GM19099 (cell line): ENCODE measurements around the gene NEDD4L.

ENCODE experiments used
- POLR2A ChIP-seq: IDR thresholded peaks from 3 replicates; pipeline ENCODE4 v1.6.1; 2011; ENCODE audit warnings: low read depth; ENCODE audit not compliant: insufficient read length; ENCODE audit errors: extremely low read depth

The NEDD4L gene

GRCh38 chr18:58362027-58362575 lies 318.1 kb downstream of the NEDD4L start:
- TF ChIP-seq POLR2A, result no peak

DNA sequence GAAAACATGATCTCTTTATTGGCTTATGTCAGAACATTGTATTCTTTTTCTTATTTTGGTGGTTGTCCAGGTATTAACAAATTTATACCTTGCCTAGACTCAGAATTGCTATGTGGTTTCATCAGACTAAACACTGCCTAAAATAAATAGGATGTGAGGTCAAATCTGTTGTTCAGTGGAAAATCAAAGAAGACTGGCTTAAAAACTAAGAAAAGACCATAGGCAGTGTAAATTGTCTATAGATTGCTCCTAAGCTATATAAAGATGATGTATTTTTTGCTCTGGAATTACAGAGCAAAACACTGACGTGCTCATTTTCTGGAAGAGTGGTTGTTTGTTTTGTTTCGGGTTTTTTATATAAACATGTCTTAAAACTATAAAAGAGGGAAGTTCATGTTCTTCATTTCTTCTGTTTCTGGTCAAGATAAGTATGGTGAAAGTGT lies 318.8 kb downstream of the NEDD4L start:
- no peak for TF ChIP-seq POLR2A

DNA sequence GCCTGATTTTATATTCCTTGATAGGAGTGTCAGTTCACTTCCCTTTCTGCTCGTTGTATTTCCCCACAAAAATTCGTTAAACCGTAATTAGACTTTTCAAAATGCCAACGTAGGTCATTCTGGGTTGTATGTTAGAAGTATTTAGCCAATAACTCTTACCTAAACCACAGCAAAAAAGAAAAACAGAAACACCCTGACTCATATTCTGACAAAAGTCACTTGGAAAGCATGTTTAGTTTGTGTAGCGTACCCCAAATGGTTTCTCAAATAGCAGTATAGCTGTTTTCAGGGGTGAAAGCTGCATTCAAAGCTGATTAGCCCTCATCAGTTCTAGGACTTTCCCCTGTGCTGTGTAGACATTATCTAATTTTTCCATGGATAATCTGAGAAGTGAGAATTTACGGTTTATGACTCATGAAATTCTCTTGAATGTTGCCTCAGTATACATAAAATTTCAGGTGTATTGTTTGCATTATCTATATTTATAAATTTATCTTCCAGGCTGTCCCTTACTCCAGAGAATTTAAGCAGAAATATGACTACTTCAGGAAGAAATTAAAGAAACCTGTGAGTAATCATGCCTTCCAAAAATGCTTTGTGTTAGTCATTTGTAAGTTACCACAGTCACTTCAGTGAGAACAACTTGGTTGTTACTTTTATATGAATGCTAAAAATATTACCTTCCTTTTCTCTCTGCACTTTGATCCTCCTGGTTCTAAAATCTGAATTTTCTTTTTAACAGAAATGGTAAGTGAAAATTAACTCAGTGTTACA lies 319.9 kb downstream of the NEDD4L start:
- TF ChIP-seq POLR2A, result no peak

- TF ChIP-seq POLR2A, result no peak
Observed at GRCh38 chr18:58364876-58365528, 321.0 kb downstream of the NEDD4L start.

GRCh38 chr18:58367425-58368140 lies 323.6 kb downstream of the NEDD4L start:
- no peak for TF ChIP-seq POLR2A

DNA sequence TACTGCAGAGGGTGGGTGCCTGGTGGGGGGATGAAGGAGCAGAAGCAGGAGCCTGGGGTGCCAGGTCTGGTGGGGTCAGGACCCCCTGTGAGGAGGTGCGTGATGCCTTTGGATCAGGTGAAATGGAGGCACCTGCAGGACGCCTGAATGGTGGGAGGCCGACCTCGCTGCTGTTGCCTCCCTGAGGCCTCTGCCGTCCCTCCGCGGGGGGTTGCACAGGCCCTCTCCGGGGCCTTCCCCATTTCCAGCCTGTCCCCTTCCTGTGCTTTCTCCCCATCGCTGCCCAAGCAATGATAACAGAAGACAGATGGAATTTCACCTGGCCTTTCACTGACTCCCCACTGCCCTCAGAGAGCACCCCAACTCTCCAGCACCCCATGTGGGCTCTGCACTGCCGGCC lies 325.6 kb downstream of the NEDD4L start:
- TF ChIP-seq POLR2A, result no peak

DNA sequence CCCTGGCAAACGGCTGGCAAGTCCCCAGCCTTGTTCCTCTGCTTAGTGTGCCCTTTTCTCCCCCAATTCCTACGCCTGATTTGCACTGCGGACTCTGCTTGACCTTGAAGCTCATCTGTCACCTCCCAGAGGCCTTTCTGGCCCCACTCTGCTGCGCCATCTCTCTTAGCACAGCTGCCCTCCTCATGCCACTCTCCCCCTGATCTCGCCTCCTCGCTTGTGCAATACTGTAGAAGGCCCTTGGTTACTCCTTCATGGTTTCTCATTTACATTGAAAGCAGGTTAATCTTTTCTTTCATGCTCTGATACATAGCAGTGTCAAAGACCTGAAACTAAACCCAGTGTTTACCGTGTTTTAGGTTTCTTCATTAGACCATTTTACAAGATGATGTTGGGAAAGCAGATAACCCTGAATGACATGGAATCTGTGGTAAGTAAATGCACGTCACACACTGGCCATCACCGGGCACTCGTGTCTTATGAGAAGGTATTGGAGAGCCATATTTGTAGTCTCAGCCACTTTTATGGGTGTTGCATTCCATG lies 326.1 kb downstream of the NEDD4L start:
- no peak for TF ChIP-seq POLR2A

GRCh38 chr18:58370612-58371011 lies 326.6 kb downstream of the NEDD4L start:
- no peak for TF ChIP-seq POLR2A

DNA sequence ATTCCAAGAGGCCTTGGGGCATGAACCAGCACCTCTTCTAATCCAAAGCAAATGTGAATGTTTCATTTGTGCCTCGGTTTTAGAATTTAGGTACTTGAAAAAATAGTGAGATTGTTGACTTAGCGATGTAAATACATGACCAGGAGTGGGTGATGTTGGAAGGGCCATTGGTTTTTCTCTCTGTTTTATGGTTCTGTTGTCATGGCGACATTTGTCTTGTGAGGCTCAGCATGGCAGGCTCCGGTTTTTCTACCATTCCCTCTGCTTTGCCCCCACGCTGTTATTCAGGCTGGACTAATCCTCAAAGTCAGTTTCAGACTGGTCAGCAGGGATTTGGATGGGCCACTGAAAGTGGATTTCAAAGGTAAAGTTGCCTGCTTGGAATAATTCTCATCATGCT lies 329.5 kb downstream of the NEDD4L start:
- no peak for TF ChIP-seq POLR2A

GRCh38 chr18:58375051-58375450 lies 331.0 kb downstream of the NEDD4L start:
- TF ChIP-seq POLR2A, result no peak

GRCh38 chr18:58378411-58379379 lies 334.7 kb downstream of the NEDD4L start:
- no peak for TF ChIP-seq POLR2A

DNA sequence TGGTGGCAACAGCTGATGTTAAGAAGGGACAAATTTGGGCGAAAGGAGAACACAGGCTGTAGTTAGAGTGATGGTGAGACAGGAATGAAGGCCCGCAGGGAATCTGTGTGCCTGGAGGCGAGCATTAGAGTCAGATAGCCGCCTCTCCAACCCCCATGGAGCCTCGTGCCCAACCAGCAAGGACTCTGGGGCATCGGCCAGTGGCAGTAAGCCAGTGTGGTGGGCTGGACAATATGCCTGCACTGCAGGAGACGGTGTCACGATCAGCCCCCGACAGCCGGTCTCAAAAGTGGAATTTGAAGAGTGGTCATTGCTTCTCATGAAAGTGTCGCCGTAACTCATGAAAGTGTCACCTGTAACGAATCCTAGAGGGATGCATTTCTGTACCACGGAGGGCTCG lies 335.4 kb downstream of the NEDD4L start:
- TF ChIP-seq POLR2A, result no peak

DNA sequence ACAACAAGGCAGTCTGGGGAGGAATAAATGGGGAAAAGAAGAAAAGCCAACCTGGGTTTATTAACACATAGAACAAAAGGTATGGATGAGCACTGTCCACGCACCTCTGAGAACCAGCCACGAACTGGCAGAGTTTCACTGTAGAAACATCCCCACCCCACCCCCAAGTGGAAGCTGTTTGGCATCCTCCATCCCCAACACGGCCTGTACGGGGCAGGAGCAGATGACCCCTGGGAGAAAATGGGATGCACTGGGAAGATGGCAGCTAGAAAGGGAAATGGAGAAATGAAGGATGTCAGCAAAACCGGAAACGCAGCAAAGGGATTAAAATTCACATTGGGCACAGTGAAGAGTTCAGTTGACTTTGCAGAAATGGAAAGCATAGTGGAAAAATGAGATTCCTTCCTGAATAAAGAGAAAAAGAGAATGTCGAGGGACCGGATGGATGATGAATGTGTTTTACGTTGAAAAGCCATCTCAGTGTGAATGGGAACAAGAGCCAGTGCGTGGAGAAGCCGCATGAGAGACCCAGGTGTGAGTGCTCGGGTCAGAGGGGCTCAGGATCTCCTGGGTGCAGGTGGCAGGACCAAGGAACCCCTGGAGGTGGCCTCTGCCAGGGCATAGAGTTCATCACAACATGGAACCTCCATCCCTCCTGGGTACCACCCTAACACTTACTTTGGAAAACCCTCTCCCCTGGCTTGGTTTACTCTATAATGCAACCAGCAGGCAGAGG lies 337.8 kb downstream of the NEDD4L start:
- TF ChIP-seq POLR2A, result no peak

GRCh38 chr18:58382446-58382845 lies 338.4 kb downstream of the NEDD4L start:
- TF ChIP-seq POLR2A, result no peak

DNA sequence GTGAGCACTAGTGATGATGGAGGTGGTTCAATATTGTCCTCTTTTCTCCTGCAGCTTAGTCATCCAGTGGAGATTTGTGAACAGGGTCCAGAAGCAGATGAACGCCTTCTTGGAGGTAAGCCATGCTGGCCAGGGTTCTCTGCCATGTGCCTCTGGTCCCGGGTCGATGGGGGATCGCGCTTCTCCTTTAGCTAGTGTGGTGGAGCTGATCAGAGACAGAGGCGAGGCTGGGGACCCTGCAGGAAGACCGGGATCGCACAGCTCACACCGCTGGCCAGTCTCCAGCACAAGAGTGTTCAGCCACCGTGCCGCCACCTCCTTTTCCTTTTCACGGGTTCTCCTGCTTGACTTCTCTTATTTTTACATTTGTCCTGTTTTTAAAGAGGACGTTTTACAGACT lies 341.4 kb downstream of the NEDD4L start:
- TF ChIP-seq POLR2A, result no peak
